NCI-H187 (cell line): ENCODE measurements around the gene SMIM21.
A peak's percentile ranks its signal among the peaks of the same experiment; 100 is the strongest.

Experiments
- DNase-seq, 2 experiments: peaks; one replicate each; lab custom pipeline; 2025; lab: John Stamatoyannopoulos, UW

Gene SMIM21

DNA sequence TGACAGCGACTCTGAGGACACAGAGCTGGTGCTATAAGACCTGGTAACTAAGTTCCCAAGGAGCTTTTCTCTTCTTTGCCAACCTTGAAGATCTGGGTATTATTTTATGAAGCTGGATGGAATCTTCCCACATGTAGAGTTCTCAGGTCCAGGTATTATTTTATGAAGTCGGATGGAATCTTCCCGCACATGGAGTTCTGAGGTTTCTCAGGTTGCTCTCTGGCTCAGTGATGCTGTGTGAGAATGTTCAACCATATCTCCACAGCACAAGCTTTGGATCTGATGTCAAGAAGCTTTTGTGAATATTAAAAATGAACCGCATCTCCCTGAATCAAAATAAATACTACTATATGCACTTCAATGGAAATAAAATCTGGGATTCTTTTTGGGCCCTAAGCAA lies at the start of gene SMIM21:
Gene SMIM21 (minus strand): TSS at position 101 of the 400 bp plus-strand sequence. CDS start 140 bp downstream, outside the sequence.
- no peak for DNase-seq

DNA sequence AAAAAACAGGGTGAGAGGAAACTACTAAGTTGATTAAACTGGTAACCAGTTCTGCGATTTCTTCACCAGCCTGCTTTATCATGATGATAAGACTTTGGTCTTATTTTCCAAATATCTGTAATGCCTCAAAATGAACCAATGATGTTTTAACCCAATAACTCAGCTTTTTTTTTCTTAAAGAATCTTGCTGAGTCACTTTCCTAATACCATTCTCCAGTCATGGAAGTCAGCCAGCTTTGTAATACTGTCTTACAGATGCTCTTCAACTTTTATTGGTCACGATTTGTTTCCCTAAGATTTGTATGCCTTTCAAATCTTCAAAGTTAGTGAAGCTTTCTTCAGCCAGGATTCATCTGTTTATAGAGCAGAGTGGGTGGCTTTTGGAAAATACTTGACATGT lies 47.7 kb upstream of the SMIM21 start:
- no peak for DNase-seq

DNA sequence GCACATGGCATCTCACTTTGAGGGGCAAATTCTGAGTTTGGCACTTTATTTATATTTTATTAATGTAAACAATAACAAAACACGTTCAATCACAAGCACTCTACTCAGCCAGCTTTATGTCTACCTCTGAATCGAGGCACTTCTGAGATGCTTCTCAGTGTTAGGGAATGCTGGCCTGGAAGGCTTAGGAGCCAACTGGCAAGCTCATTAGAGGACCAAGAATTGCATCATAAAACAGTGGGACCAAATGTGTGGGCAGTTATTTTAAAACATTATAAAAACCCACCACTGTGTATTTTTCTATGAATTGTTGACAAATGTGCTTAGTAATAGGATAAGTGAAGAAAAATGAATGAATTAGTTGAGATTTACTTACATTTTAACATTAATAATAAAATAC lies 46.8 kb upstream of the SMIM21 start:
- DNase-seq, result no peak

DNA sequence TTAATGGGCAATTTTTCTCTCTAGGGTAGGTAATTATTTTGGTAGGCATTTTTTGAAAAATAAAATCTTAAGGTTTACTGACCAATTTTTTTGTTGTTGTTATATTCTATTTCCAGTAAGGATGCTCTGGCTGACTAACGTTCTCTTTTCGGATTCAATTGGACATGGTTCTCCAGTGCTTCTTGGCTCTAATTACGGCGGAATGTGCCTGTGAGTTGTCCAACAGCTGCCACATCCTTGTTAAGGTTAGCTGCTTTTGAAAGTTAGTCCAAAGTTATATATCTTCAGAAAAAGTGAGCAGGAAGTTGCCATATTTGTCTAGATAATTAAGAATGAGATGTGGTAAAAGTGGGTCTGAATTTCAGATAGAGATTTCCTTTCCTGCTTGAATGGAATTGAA lies 45.8 kb upstream of the SMIM21 start:
- DNase-seq, result no peak

DNA sequence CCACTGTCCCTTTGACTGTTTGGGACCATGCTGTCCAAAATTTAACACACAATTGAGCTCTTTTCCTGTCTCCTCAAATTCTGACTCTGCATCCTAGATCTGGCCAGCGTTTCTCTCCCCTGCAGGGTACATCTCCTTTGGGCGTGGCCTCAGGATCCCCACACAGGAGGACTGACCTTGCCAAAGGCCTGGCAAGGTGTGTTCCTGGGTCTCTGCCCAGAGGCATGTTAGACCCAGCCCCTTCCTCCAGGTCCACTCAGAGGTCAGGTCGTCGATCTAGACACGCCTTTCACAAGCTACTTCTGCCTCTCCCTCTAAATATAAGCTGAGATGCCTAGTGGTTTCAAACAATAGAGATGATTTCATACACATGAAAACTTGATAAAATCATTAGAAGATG lies 45.4 kb upstream of the SMIM21 start:
- no peak for DNase-seq

DNA sequence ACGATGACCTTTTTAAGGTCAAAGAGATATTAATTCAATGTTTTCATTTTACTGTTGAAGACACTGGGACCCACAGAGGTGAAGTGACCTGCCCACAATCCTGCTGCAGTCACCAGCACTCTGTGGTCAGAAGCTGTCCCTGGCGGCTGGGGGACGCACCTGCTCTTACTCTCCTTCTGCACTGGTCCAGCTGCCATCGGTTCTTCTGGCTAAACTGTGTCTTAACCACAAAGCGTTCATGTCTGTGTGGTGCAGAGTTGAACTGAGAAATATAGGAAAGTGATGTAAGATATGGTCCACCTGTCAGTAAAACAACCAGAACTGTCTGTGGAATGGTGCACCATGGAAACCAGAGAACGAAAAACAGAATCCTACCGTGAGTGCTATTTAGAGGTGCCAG lies 44.9 kb upstream of the SMIM21 start:
- no peak for DNase-seq

DNA sequence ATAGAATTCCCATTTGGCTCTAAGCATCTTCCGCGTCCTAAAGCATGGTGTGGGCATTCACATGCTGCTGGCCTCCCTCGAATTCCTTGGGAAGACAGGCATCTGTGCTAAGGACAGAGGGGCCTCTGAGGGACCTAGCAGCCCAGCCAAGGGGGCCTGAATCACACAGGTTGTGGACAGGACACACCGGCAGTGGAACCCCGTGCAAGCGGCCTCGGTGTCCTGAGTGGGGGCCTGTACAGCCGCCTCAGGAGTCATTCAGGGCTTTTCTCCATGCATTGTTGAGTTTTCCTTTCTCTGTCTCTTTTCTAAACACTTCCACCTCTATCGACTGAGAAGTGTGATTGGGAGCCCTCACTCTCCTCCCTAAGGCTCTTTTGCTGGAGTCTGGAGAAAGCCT lies 44.3 kb upstream of the SMIM21 start:
- DNase-seq, result no peak

DNA sequence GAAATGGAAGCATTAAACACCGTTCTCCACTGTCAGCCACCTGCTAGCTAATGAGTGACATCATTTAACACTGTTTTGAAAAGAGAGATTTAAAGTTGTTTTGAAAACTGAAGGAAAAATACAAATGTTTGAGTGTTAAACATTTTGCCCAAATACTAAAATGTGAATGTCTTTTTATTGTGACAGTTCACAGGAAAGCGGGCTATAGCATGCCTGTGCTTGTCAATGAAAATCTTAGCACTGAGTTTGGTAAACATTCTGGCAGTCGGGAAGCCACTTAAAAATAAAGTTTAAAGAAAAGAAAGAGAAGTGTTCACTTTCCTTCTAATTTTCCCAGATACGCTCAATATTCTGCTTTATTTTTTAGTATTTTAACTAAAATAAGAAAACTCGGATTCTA lies 40.3 kb upstream of the SMIM21 start:
- no peak for DNase-seq

DNA sequence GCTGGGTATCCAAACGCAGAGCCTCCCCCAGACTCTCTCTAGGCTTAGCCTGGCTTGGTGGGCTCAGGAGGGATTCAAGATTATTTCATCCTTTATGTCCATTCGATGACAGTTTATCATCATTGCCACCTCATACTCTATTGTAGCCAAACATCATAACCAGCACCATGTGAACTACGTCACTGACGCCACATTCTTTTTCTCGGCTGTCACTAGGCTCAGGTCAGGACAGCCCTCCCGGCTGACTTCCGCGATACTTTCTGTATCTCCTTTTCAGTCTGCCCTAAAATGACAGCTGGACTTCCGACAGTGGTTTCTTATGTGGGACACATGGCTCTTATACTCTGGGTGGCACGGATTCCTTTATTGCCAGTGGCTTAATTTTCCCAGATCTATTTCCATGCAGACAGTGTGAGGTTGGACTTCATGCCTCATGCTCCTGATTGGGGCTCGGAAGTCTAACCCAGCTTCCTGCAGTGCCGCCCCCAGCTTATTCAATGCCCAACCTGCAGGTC lies 39.8 kb upstream of the SMIM21 start:
- no peak for DNase-seq

DNA sequence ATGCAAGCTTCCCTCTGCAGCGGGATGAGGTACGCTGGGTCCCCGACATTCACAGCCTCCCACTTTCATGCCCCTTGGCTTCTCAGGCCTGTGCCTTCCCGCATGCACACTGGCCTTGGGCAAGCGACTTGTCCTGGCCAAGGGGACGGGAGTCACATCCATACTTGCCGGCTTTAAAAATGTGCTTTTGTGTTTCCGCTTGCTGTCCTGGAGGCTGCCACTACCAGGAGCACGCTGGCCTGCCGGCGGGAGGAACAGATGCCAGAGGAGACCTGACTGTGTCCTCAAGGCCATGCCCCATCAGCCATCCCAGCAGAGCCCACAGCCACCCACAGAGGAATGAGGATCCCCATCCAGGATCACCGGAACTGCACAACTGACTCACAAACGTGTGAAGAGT lies 36.9 kb upstream of the SMIM21 start:
- no peak for DNase-seq

DNA sequence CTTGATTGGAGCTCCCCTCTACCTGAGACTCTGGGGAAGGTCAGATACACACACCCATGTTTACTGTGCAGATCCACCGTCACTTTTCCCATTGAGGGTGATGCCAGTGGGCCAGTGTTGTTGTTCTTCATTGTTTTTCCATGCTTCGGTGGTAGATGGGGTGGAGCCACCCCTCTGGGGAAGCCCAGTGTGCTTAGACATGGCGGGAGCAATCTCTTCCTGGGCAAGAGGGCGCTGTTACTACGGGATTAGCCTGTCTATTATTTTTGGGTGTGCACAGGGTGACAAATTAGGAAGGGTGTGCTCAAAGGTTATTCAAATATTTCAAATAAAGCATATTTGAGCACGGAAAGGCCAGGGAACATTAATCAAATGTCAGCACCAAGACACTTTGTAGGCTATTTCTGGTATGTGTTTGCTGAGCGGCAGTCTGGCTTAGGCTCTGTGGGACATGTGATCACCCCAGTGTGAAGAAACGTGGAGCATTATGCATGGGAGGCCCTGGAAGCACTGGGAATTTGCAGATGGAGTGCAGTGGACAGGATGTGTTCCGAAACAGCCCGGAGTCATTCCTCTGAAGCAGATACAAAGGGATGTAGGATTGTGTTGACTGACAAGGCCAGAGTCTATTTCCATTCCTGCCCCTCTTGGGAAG lies 34.8 kb upstream of the SMIM21 start:
- DNase-seq, result no peak

DNA sequence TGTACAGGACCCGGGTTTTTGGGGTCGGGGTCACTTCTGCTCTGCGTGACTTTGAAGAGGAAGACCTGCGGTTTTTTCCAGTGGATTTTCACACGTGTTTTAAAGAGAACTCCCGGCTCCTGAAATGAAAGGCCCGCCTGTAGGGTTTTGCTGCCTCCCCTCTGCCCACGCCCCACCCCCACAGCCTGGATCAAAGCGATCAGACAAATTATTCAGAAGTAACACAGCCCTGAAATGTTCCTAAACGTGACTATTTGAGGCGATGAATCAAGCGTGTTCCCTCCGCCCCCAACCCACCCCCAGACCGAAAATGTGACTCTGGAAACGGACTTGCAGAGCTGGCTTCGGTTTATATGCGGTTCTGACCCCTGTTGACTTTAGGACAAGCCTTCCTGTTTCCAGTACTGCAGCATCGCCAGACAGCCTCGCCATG lies 28.7 kb upstream of the SMIM21 start:
- no peak for DNase-seq

DNA sequence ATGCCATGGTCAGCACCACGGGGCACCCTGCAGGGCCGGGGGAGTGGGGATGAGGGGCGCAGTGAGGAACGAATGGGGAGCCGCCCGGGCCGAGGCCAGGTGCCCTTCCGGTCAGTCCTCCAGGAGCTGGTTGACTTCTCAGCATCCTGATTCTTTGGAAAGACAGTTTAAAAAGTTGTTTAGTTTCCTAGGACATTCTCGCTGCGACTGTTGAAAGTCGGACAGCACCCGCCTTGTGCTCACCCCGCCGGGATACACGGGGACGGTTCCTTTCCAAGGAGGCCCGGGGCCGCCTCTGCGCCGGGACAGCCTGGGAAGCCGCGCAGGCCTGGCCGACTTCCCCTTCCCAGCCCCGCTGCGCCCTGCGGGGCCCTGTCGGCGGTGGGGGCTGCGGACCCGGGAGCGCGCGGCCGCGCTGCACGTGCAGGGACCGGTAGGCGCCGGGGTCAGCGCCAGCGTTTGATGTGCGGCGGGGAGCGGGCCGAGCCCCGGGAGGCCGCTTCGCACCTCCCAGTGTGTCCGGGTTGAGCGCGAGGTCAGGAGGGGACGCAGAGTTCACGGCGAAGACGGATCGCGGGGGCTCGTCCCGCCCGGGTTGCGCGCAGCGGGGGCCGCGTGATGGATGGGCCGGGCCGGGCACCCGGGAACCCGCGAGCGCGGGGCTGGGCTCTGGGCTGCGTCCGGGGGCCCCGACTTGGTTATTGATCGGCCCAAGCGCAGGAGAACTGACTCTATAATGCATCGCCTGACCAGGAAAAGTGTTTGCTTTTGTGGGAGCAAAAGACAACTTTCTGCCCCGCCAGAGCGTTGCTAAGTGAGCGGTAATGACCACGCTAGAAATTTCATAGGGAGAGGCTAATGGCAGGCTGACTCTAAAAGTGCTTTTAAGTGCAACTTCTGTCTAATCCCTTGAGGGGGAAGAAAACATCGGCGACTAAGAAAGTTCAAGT lies 28.0 kb upstream of the SMIM21 start:
- DNase-seq, result no peak

DNA sequence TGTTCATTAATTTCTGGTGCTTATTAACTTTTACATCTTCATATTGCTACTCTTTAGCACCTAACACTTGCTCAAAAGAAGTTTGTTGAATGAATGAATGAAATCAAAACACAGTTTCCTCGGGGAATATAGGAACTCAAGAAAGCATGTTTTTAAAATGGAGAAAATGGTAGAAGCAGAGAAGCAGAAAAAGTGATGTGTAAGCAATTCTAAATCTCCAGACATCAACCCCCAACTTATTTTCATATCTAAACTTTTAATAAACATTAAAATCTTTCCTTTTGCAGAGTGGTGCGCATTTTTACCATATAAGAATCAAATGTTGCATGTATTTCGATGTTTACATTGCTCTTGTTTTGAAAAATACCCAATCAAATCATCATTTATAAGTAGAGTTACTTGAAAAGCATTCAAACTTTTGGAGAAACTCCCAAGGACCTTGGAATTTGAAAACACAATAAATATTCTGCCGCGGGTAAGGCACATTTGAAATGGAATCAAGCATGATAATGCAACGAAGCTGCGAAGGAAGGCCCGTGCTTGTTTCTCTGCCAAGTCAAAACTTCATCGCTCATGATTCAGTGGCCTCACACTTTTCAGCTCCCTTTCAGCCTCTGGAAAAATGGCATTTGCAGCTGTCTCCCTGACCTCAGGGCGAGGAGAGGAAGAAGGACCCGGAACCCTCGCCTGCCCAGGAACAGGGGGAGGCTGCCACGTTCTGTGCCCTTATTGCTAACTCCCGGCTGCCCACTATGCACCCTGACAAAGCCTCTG lies 26.7 kb upstream of the SMIM21 start:
- DNase-seq, result no peak

DNA sequence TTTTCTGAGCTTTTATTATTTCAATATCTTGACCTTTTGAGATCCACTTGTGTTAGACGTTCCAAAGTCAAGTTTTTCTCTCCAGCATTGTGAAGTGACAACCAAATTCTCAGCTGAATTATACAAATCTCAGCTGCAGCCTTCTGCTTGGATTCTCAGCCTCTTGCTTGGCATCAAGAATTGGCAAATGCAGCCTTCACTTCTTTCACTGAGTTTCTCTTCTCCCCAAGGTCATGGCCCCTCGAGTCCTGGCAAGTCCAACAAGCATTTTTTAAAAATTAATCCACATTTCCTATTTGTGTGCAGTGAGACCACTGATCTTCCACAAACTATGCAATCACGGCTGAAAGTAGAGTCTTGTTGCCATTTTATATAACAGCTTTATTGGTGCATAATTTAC lies 23.4 kb upstream of the SMIM21 start:
- DNase-seq, result no peak

DNA sequence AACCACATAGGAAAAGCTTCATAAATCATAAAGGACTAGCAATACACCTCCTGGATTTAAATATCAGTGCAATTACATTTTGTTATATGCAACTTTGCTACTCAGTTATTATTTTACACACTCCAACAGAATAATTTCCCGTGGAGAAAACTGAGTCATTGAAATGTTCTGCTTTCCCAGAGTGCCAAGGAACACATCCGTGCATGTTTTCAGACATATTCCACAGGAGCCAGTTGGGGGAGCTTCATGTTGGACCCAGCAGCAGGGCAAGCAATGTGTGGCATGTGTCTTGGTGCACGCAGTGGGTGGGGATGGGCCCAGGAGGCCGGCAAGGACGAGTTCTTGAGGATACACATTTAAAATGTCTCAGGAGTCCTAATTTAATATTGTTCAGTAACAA lies 14.4 kb upstream of the SMIM21 start:
- DNase-seq, result no peak

DNA sequence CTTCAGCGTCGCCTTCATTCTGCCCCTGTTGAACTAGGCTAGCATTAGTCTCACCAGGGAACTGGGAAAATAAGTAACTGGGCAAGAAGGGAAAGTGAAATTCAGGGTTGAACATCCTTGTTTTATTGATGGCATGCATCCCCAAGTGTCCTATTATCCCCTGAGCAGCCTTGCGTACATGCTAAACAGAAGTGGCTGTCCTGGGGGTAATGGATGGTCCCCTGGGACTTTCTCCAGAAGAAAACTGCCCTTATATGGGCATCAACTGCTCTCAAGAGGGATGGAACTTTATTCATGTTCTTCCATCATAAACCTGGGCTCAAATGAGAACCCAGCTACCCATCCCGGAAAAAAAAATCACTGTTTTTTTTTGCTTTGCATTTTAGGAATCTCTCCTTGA lies 11.8 kb upstream of the SMIM21 start:
- DNase-seq, result peak in 1 of 2 experiments; percentile 5

DNA sequence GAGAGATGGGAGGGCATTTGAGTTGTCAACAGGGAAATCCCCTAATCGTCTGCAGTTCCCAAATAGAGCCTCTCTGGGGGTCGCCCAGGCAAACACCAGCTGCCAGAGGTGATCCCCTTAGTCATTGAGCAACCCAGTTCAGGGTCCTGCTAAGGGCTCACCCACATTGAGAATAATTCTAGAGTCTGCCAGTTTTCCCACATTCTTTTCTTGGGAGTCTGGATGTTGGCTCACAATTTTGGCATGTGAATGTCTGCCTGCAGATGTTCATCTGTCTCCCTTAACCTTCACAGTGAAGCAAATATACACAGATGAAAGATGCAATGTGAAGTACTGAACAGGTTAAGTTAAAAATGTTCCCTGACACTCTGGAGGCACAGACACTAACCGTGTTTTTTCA lies 11.4 kb upstream of the SMIM21 start:
- no peak for DNase-seq

DNA sequence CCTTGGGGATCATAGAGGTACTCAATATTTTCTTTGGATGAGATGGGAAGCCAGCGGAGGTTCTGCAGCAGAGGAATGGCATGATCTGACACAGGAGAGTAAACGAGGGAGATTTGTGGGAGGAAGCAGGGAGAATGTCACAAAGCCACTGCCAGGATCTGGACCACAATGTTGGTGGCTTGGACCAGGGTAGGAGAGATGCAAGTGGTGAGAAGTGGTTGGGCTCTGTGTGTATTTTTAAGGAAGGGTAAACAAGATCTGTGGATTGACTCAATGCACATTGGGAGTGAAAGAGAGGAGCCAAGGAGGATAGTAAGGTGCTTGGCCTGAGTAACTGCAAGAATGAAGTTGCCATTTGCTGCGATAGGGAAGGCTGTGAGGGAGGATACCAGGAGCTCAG lies 10.5 kb upstream of the SMIM21 start:
- no peak for DNase-seq

DNA sequence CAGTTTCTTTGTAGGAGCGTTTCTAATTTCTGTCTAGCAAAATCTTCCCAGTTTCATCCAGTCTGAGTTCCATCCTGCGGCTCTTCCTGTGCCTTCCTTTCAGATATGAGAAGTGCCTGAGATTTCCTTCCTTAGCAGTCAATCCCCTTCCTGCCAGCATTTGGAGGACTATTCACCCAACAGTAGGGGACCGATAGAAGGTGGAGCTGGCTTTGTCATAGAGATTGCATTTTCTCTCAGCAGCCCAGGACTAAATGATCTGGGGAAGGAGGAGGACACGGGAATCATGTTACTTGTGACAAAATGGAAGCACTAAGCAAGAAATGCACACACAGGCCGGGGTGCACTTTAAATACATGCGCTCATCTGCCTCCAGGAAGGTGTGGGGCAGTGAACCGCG lies 5.6 kb upstream of the SMIM21 start:
- no peak for DNase-seq

DNA sequence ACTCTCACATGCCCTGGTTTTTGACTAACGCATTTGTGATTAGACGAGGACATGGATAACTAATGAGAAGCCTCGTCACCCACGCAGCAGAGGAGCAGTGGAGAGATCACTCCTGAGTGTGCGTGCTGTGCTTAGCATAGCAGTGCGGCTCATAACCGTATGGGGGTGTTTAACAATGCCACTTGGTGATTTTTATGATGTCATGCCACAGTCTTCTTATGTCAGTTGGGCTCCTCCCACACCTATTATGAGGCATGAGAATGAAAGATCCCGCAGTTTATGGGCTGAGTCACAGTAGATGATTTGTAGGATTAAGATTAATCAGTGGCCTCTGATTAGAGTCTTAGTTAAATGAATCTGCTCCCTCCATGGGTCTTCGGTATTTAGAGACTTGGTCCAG lies 2.5 kb upstream of the SMIM21 start:
- no peak for DNase-seq

DNA sequence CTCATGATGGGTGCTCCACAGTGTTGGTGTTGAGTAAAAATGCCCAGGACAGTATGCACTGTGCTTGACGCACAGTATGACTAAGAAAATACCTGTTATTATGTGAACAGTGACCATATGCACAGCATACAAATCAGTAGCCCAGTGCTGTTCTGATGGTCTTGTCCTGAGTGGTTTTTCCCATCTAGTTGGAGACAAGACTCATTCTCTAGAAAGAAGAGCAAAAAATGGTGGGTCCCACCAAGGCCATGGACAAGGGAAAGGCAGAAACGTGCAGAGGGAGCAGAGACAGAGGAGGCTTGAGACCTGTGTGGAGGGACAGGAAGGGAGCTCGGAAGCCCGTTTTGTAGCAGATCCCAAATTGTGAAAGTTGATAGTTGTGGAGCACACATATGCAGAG lies 987 bp upstream of the SMIM21 start:
- DNase-seq, result no peak
